Epidermal melanocyte (primary cell): ENCODE data around the gene KLHL26.

Experiments
- DNase-seq: peaks from one replicate; pipeline ENCODE4 v3.0.0; 2011; ENCODE audit warnings: low spot score; ENCODE audit not compliant: insufficient read length

The KLHL26 gene

DNA sequence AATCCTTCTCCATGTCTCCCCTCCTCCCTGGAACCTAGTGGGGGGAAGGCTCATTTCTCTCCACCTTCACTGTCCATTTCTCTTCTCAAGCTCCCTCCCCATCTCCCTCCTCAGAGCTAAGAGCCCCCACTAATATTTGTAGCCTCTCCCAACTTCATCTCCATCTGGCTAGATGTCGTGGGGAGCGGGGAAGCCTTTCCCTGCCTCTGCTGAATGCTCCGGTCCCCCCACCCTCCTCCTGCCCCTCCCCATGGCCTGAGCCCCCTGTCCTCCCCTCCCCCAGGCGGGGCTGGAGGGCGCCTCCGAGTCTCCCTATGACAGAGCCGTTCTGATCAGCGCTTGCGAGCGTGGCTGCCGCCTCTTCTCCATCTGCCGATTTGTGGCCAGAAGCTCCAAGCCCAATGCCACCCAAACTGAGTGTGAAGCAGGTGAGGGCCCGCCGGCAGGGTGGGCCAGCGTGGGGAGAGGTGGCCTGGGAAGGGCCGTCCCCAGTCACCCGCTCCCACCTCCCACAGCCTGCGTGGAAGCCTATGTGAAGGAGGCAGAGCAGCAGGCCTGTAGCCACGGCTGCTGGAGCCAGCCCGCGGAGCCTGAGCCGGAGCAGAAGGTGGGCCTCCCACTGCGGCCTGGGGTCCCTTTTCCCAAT lies 23.1 kb upstream of the KLHL26 start:
- DNase-seq: no peak

DNA sequence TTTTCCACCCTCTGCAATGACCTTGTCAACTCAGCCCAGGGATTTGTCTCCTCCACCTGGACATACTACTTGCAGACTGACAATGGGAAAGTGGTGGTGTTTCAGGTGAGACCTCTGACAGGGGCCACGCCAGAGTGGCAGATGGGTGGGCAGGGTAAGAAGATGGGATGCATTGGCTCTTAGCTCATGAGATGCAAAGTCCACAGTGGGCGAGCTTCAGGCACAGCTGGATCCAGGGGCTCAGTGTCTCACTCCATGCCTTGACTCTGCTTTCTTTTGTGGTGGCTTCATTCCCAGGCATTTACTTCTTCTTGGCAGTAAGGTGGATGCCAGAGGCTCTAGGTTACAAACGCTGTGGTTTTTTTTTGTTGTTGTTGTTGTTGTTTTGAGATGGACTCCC lies 20.8 kb upstream of the KLHL26 start:
- DNase-seq: no peak

DNA sequence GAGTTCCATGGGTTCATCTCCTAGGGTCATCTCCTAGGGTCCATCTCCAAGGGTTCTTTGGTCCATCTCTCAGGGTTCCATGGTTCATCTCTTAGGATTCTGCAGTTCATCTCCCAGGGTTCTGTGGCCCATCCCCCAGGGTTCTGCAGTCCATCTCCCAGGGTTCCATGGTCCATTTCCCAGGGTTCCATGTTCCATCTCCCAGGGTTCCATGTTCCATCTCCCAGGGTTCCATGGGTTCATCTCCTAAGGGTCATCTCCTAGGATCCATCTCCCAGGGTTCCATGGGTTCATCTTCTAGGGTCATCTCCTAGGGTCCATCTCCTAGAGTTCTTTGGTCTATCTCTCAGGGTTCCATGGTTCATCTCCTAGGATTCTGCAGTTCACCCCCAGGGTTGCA lies 19.3 kb upstream of the KLHL26 start:
- DNase-seq: no peak

DNA sequence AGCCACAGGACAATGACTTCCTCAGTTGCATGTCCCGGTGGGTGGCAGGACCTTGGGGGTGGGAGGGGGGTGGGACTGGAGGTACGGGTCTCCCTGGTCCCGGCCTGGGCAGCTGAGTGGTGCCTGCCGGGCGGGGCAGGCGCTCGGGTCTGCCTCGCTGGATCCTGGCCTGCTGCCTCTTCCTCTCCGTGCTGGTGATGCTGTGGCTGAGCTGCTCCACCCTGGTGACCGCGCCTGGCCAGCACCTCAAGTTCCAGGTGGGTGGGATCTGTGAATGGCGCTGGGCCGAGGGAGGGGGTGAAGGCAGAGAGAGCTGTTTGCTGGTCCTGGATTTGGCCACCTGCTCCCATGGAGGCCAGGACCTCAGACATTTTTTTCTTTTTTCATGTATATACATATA lies 18.6 kb upstream of the KLHL26 start:
- DNase-seq: no peak

DNA sequence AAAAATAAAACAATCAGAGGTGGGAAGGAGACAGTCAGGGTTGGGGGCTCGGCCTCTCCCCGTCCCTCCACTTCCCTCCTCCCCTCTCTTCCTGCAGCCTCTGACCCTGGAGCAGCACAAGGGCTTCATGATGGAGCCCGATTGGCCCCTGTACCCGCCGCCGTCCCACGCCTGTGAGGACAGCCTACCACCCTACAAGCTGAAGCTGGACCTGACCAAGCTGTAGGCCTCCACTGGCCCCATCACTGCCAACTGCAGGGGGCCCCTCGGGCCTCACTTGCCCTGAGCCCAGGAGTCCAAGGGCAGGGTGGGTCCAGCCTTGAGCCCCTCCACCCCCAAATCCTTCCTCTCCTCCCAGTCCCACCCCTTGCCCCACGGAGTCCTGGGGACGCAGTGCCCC lies 16.5 kb upstream of the KLHL26 start:
- DNase-seq: no peak

DNA sequence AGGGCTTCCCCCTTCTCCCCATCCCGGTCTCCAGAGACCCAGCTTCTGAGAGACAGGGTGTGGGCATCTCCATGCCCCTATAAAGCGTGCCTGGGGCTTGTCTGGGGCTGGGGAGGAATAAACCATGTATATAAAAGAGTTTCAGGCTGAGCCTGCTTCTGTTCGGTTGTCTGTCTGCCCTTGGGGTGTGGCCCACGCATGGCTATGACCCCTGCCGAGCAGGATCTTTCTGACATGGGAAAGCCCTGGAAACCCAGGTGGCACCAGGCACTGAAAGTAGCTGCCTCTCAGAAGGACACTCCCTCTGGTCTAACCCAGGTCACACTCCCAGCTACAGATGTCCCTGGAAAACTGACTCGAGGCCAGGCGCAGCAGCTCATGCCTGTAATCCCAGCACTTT lies 15.9 kb upstream of the KLHL26 start:
- DNase-seq: no peak

DNA sequence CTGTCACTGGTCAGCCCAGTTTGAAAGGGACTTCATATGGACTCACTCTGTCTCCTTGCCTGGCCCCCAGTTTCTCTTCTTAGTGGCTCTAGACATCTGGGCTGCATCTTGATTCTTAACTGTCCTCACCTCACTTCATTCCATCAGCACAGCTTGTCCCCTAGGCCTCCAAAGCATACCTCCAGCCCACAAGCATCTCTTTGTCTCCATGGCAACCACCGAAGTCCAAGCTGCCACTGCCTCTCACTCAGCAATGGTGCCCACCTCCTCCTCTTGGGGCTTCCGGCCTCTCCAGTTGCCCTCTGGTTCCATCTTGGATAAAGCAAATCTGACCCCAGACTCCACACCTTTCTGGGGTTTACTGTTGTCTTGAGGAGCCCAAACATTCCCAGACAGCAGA lies 9.9 kb upstream of the KLHL26 start:
- DNase-seq: no peak

DNA sequence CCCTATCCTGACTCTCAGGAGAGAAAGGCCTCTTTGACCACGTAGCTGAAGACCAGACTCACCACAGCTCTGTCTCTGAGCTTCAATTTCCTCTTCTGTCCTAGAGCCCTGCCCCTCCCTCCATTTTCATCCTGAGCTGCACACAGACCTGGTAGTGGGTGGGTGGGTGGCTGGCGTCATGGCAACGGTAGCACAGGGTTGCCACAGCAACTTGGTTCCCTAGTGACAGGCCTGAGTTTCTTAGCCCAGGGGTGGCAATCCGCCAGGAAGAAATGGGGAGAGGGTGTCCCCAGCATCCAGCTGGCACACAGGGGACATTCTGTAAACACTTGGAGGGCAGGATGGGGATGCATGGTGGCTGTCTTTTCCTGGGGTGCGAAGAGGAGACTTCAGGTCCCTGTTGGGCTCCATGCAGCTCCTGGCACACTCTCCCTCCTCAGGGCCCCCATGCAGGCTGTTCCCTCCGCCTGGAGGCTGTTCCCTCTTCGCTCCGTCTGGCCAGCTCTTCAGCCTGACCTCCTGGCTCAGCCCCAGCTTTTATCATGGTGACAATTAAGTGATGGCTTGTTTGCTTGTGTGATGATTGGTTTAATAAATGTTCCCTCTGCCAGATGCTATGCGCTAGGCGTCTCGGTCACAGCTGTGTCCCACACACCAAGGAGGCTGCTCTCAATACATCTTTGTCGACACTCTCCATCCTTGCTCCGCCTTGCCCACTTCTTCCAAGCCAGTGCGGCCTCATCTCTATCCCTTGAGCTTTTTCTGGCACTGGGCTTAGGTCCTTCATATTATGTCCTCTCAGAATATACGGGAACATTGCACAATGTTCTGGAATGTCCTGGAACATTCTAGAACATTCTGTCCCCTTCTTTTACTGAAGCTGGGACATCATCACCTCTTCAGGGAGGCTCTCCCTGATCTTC lies 7.4 kb upstream of the KLHL26 start:
- DNase-seq: no peak

DNA sequence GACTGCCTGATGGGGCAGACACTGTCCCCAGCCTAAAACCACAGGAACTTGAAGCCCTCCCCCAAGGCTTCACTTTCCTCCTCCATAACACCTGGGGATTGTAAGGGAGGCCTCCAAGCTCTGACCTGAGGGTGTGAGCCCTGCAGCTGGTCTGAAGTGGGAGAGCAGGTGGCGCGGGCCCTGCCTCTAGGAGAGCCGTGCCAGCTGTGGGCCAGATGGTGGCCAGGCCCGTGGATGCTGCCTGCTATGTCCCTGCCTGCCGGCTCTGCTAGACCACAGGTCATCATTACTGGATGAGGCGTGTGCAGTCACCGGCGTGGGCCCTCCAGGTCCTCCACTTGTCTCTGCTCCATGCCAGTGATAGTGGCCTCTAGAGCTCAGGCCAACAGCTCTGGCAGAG lies 3.5 kb upstream of the KLHL26 start:
- DNase-seq: no peak

DNA sequence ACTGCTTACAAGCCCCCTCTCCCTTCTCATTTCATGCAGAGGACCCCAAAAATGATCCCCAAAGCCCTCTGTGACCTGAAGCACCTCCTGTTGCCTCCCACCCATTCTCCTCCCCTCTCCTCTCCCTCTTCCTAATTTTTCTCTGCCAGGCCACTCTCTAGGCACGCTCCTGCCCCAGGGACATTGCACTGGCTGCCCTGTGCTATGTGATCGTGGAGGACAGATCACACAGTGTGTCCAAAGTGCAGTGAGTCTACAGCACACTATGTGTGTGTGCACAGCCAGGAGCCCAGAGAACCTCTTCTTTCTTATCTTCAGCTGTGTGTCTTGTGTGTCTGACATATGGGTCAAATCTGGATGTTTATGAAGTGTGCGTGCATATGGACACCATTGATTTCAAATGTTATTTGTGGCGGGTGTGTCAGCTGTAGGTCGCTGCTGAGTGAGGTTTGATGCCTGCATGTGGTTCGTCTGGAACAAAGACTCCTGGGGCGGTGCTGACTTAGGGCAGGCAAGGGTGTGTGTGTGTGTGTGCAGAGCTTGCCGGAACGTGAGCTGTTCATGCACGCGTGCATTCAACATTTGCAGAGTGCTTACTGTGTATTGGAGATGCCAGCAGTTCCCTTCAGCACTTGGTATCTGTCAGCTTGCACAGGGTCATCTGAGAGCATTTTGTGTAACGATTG lies 2.1 kb upstream of the KLHL26 start:
- no peak for DNase-seq

DNA sequence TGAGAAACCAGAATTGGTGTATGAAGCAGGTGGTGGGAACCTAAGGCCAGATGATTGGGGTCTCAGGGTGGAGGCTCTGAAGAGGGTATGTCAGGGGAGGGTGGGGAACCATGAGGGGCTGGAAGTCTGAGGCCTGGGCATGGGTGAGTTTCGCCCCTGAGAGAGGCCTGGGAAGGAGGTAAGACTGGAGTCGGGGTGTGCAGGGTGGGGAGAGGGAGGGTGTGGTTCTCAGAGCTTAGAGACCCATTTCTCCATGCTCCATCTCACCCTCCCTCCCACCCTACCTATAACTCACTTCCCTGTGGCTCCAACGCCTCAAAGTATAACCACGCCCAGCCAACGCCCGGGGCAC lies 1.0 kb upstream of the KLHL26 start:
- no peak for DNase-seq

DNA sequence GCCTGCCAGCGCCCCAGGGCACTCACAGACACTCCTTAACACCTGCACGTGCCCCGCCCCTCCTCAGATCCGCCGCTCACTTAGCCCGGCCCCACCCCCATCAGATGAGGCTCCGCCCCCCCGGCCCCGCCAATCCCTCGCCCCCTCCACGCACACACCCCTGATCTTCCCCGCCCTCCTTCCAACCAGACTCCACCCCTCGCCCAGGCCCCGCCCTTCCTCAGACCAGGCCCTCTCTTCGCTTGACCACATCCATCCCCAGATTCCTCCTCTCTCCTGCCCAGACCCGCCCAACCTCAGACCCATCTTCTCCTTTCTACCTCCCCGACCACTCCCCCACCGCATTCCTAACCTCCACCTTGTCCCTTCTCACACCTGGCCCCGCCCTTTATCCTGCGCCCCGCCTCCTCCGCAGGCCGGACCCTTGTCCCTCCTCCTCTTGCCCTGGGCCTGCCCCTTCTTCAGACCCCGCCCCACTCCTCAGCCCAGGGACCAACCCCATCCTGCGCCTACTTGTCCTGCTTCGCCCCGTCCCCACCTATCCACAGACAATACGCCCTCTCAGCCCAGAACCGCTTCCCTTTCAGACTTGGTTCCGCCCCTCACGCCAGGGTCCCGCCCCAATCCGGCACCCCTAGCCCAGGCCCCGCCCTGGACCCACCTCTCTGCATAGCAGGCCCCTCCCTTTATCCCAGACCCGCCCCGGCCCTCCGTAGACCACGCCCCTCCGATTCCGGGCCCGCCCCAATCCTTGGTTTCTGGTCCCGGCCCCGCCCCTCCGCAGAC lies 452 bp upstream of the KLHL26 start:
- peak; percentile 87 for DNase-seq

DNA sequence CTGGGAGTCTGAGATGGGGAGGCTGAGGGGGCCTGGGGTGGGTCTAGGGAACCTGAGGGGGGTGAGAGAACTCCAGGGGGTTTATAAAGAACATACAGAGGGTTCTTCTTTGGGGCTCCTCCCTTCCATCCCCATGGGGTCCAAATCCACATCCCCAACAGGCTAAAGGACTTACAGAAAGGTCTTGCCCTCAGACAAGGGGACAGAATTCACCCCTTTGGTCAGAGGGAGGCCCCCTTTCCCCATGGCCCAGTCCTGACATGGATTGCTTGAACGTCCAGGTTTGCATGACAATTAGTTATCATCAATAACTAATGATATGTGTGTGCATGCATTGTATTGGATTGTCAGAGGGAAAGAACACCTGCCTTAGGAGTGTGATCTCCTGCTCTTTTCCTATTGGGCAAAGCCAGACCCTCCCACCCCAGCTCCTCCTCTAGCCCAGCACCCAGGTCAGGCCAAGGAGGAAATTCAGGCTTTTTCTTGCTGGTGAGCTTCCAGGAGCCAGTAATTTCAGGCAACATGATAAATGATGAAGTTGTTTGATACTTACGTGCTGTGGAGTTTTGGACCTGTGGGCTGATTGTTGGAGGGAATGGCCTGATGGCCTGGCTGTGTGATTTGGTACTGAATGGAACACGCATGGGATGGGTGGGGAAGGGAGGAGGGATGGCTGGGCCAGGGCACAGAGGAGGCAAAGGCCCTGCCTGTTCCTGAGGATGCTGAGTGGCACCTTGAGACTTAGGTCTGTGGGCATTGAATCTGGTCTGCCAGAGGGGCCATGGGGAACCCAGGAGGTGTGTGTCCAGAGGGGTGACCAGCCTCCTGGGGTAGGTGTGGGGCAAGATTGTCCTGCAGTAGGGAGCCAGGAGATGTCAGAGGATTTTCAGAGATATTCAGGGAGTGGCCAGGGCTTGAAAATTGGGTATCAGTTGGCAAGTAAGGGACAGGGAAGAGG lies 1.1 kb downstream of the KLHL26 start:
- DNase-seq: no peak

DNA sequence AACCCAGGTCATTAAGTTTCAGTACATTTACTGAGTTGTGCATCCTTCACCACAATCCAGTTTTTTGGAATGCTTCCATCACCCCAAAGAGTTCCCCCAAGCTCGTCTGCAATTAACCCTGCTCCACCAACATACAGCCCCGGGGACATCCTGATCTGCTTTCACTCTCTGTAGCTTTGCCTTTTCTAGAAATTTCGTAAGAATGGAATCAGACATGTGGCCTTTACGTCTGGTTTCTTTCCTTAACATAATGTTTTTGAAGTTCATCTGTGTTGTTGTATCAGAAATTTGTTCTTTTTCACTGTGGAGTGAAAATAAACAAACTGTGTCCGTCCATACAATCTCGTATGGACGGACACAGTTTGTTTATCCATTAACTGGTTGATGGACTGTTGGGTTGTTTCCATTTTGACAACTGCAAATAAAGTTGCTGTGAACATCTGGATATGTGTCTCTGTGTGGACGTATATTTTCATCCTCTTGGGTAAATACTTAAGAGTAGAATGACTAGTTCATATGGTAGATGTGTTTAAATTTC lies 2.9 kb downstream of the KLHL26 start:
- DNase-seq: no peak

DNA sequence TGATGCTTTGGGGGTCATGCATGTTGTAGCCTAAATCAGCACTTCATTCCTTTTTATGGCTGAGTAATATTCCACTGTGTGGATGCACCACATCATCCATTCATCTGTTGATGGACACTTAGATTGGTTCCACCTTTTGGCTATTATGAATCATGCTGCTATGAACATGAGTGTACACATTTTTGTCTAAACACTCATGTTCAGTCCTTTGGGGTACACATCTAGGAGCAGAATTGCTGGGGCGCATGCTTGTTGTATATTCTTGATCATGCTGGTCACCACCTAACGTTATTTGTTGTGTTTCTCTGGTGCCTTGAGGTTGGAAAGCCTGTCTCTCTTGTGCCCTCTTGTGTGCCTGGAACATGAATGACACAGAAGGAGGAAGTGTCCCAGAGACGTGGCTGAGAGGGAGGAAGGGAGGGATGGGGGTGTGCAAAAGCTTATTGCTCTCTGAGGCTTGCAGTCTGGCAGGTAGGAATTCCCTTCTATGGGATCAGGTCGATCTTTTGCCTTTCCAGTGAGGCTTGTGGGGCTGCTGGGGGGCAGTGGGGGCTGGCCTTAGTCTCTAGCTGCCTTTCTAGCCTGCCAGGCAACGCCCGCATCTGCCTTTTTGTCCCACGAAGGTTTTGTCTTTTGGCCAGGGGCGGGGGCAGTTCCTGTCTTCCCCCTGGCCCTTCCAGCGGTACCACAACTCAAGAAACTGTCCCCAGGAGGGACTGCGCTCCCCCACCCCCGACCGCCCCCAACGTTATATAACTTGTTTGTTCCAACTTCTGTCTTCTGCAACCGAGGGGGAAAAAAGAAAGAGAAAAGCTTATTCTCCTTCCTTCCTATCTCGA lies 7.6 kb downstream of the KLHL26 start:
- DNase-seq: no peak

DNA sequence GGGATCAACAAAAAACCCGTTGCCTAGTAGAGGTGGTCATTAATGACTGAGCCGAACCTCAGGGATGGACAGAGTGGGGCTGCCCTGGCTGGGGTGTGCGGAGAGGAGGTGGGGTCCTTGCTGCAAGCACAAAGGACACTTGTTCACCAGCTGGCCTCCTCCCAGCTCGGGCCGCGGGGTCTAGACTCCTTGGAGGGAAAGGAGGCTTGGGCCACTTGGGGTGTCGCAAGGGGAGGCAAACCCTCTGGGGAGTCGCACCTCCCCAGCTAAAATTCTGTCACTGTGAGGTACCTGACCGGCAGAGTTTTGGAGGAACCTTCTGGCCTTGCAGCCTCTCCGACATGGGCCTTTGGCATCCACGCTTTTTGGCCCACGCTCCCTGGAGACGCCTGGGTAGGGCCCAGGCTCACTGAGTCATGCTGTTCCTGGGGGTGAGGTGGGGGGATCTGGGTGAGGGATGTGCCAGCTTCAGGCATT lies 8.2 kb downstream of the KLHL26 start:
- DNase-seq: no peak

DNA sequence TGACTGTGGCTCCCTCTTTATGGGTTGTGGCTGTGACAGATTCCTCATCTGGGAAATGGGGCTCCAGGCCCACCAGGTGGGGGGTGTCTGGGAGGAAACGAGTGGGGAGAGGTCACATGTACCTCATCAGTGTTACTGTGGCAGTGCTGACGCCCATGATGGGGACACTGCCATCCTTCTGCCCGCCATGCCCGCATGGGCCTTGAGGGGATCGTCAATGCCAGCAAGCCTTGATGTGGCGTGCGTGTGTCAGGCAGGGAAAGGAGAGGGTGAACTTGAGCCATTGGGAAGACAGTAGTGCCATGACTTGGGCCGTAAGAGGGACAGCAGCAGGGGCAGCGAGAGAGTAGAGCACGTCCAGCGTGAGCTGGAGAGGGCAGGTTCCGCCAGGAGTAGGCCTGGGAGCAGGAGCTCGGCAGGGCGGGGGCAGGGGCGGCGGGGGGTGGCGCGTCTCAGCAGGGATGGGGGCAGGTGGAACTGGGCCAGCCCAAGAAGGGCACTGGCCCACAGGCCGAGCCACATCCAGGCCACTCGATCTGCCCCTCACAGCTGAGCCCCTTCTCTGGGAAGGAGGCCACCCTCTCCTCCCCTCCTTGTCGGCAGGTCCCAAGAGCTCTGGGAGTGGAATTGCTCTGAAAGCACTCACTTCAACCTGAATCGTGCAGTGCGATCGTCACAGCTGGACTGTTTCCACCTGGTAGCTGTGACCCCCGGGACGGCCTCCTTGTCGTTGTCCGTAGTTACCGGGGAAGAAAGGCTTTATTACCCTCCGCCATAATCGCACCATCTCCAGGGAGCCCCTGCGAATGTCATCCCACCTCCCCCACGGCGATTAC lies 9.9 kb downstream of the KLHL26 start:
- DNase-seq: no peak

DNA sequence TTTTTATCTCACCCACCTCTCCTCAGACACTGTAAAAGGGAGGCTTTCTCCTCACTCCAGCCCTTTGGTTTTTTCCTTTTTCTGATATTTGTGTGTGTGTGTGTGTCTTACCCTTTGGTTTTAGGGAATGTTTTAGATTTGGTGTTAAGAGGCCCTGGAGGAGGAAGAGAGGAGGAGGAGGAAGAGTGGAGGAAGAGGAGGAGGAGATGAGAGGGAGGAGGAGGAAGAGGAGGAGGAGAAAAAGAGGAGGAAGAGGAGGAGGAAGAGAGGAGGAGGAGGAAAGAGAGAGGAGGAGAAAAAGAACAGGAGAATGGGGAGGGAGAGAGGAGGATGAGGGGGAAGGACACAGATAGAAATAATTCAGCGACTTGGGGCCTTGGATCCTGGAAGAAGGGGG lies 10.5 kb downstream of the KLHL26 start:
- DNase-seq: no peak
